ENCODE data around the gene CKAP4. TPM values are rescaled to one million over a fixed set of nuclear protein-coding genes. Genes with fewer than 3 reads are reported as not detected.

The CKAP4 gene
- total and polyA plus RNA-seq, 9 of the 15 experiments (the other 6 are each of a cell fraction or from before 2014, with no cell fraction given): 0.08 to 0.20 TPM; not detected in 7

- Histone ChIP-seq H3K4me2 (ENCODE audit: insufficient read depth, low read length) (no peak overlapping the region), H3K79me2 (ENCODE audit: control insufficient read depth, insufficient read depth, low read length) (no peaks in the 10 kb centered on the region), H3K27me3 (ENCODE audit: control insufficient read depth in 2 of 2, insufficient read depth in 2 of 2, low read length in 2 of 2) (no peaks in the 10 kb centered on the region; a peak in 1 of 5 replicates), H3K36me3 (ENCODE audit: control insufficient read depth, insufficient read depth, low read length) (no peaks in the 10 kb centered on the region), H3K4me1 (replicated peaks in 1 of 2; ENCODE audit: control insufficient read depth in 2 of 2, insufficient read depth in 2 of 2, low read length in 2 of 2) (peaks cover 0 to 21% of the 10 kb centered on the region in 2 experiments; a peak in 2 of 5 replicates), H3K9me3 (replicated peaks; ENCODE audit: control insufficient read depth, insufficient read depth, low read depth, low read length) (no peaks in the 10 kb centered on the region), H2AFZ (ENCODE audit: low read depth, low read length) (no peak overlapping the region), H4K20me1 (replicated peaks; ENCODE audit: control insufficient read depth, insufficient read depth, low read length) (no peaks in the 10 kb centered on the region), H3K4me3 (no peak overlapping the region), H3K27ac (ENCODE audit: extremely low read depth, low read depth, low read length) (no peak overlapping the region), H3K9me1 (ENCODE audit: control insufficient read depth, insufficient read depth, low read length) (no peaks in the 10 kb centered on the region), H3K9ac (ENCODE audit: insufficient read depth in 1 of 2, low read depth in 2 of 2, low read length in 2 of 2) (no peak overlapping the region)
- BruUV-seq (replicated peaks): no TSS peak
- WGBS (ENCODE audit: insufficient coverage, low coverage, missing lambda C conversion rate): 28% methylated on average over 5 of the region's 5 CpGs
- in situ Hi-C loops (cut with MboI) (no loop called here), intact Hi-C loops (cut with micrococcal nuclease) (no loop called here)
- no peak for FAIRE-seq
- ATAC-seq: no peak
- TF ChIP-seq TSHZ1 (CRISPR knock-in tag; IDR thresholded peaks at IDR 0.05) (no peak), CBX5 (IDR thresholded peaks at IDR 0.05; ENCODE audit: borderline replicate concordance, low read depth) (no peak), ZNF212 (CRISPR knock-in tag; IDR thresholded peaks at IDR 0.05) (no peak), NKRF (IDR thresholded peaks at IDR 0.05; ENCODE audit: borderline replicate concordance) (no peak), NFE2L1 (tag; IDR thresholded peaks at IDR 0.05; ENCODE audit: borderline replicate concordance, low read depth) (no peak), ZNF395 (CRISPR knock-in tag; IDR thresholded peaks at IDR 0.05) (no peak), ZKSCAN8 (CRISPR knock-in tag; IDR thresholded peaks at IDR 0.05) (no peak), MEIS2 (IDR thresholded peaks at IDR 0.05; ENCODE audit: partially characterized antibody) (no peak), ZFX (CRISPR knock-in tag; IDR thresholded peaks at IDR 0.05) (no peak), SAP30 (IDR thresholded peaks at IDR 0.05; ENCODE audit: borderline replicate concordance, insufficient read depth, low read depth, low read length, poor library complexity, severe bottlenecking) (no peak), MLLT1 (IDR thresholded peaks at IDR 0.05) (no peak)
- no peak for DNase-seq (ENCODE audit: extremely low read depth in 1 of 4, low spot score in 3 of 4)
- ChIA-PET CTCF (ENCODE audit: low intra/inter-chr PET ratio) (no interaction called here), POLR2A (interaction anchor here (0.9 kb wide), 1 partner anchor 9 kb away, joined by 3 read pairs; no protein-coding TSS in a partner anchor)
These were observed 44.5 kb upstream of the CKAP4 start for GRCh38 chr12:106292339-106292738.

All from K562 (cell line).